GM18520 (cell line): Measurements from ENCODE around the gene SLC5A10.
"Not testable (repeated sequence)": the region's sequence is repeated elsewhere in the genome, so short reads cannot be mapped to it uniquely, and the experiment has no call there.

Source experiments
- ATAC-seq: cut with Tn5 transposase; IDR thresholded peaks from one replicate; pipeline ENCODE4 v1.9.1; 2021; ENCODE audit not compliant: unreplicated experiment

Gene SLC5A10

GRCh38 chr17:18951941-18952842, at the start of gene SLC5A10:
Gene SLC5A10, plus strand, starts transcription at chr17:18952165. Its CDS starts 41 bp downstream, at chr17:18952206.
- ATAC-seq, result no peak

- no peak for ATAC-seq
These were observed 47.5 kb upstream of the SLC5A10 start for GRCh38 chr17:18904482-18904881.

- no peak for ATAC-seq
These were observed 46.7 kb upstream of the SLC5A10 start for GRCh38 chr17:18905226-18905625.

- ATAC-seq, result no peak
These were observed 41.6 kb upstream of the SLC5A10 start for GRCh38 chr17:18910326-18910725.

GRCh38 chr17:18910881-18911280, 41.1 kb upstream of the SLC5A10 start:
- no peak for ATAC-seq

GRCh38 chr17:18916816-18917500, 35.0 kb upstream of the SLC5A10 start:
- ATAC-seq, result no peak

GRCh38 chr17:18917506-18918032, 34.4 kb upstream of the SLC5A10 start:
- ATAC-seq, result no peak

- no peak for ATAC-seq
These were observed 32.0 kb upstream of the SLC5A10 start for GRCh38 chr17:18919963-18920362.

- peak; percentile 41 for ATAC-seq
These were observed 31.0 kb upstream of the SLC5A10 start for GRCh38 chr17:18920911-18921441.

- no peak for ATAC-seq
These were observed 30.5 kb upstream of the SLC5A10 start for GRCh38 chr17:18921485-18921884.

- ATAC-seq, result peak; percentile 48
These were observed 30.0 kb upstream of the SLC5A10 start for GRCh38 chr17:18921912-18922451.

GRCh38 chr17:18922596-18922995, 29.4 kb upstream of the SLC5A10 start:
- ATAC-seq, result not testable (repeated sequence)

- no peak for ATAC-seq
These were observed 26.8 kb upstream of the SLC5A10 start for GRCh38 chr17:18925187-18925586.

- ATAC-seq, result no peak
These were observed 23.3 kb upstream of the SLC5A10 start for GRCh38 chr17:18928628-18929125.

GRCh38 chr17:18932360-18933055, 19.5 kb upstream of the SLC5A10 start:
- no peak for ATAC-seq

GRCh38 chr17:18933102-18934058, 18.6 kb upstream of the SLC5A10 start:
- ATAC-seq, result no peak

GRCh38 chr17:18937981-18938691, 13.8 kb upstream of the SLC5A10 start:
- no peak for ATAC-seq

GRCh38 chr17:18938692-18939023, 13.3 kb upstream of the SLC5A10 start:
- ATAC-seq, result no peak

GRCh38 chr17:18944646-18945045, 7.3 kb upstream of the SLC5A10 start:
- ATAC-seq, result no peak
